Peyer's patch (tissue), 4 donors: ENCODE measurements around the gene C1QTNF9B. TPM values are rescaled to one million over a fixed set of nuclear protein-coding genes. Genes with fewer than 3 reads are reported as not detected.

ENCODE experiments used
- DNase-seq, 3 donors: peaks; one replicate each; pipeline ENCODE4 v3.0.0-alpha.2; 2017 to 2019
- H3K27ac ChIP-seq, 4 donors: fragments of 200-600 bp; sonication (generic); one replicate each; pipeline ENCODE4 v1.5.1; 2016 to 2019
- H3K27me3 ChIP-seq, 2 donors: fragments of 200-600 bp; sonication (generic); one replicate each; pipeline ENCODE4 v1.5.1; 2019
- H3K36me3 ChIP-seq, 3 donors: fragments of 200-600 bp; sonication (generic); one replicate each; pipeline ENCODE4 v1.5.1; 2016 to 2019
- H3K4me1 ChIP-seq, 4 donors: fragments of 200-600 bp; sonication (generic); one replicate each; pipeline ENCODE4 v1.5.1; 2016 to 2019
- H3K4me3 ChIP-seq, 4 donors: fragments of 200-600 bp; sonication (generic); 1 replicate in 3 of 4; 2 replicates in 1 of 4; pipeline ENCODE4 v1.5.1; 2016 to 2019; ENCODE audit warnings: mild to moderate bottlenecking in 1 of 4
- H3K9me3 ChIP-seq, 4 donors: fragments of 200-600 bp; sonication (generic); one replicate each; pipeline ENCODE4 v1.5.1; 2016 to 2019; ENCODE audit warnings: mild to moderate bottlenecking in 1 of 4
- CTCF ChIP-seq, 6 experiments: fragments of 450-650 bp in 4 of 6; fragments of 200-600 bp in 2 of 6; sonication (generic) in 1 of 6; IDR thresholded peaks; one replicate each; pipeline ENCODE4 v1.5.1; 2017 to 2019; ENCODE audit warnings: antibody characterized with exemption in 6 of 6, mild to moderate bottlenecking in 3 of 6, moderate library complexity in 1 of 6
- POLR2A ChIP-seq, 2 donors: fragments of 450-650 bp; IDR thresholded peaks; one replicate each; pipeline ENCODE4 v1.5.1; 2017; ENCODE audit warnings: antibody characterized with exemption in 2 of 2, mild to moderate bottlenecking in 2 of 2, moderate library complexity in 2 of 2
- total RNA-seq, 4 donors: library from RNA; depleted of rRNA; stranded (reverse); fragments of >200 nt; gene quantifications; one replicate each; pipeline ENCODE4 v1.1.0, GENCODE V29; 2016

The C1QTNF9B gene
- total RNA-seq, 4 donors from 2014 or later: 0.80 TPM; not detected in 3

- Histone ChIP-seq H3K4me3 (no peak overlapping the region), H3K27ac (no peak overlapping the region), H3K36me3 (no peaks in the 10 kb centered on the region), H3K9me3 (no peaks in the 10 kb centered on the region), H3K27me3 (no peaks in the 10 kb centered on the region), H3K4me1 (no peaks in the 10 kb centered on the region)
- no peak for DNase-seq
- TF ChIP-seq CTCF (IDR thresholded peaks at IDR 0.05) (no peak), POLR2A (IDR thresholded peaks at IDR 0.05) (no peak)
Measured at GRCh38 chr13:23928985-23929384, 31.7 kb upstream of the C1QTNF9B start.

GRCh38 chr13:23923031-23923430 is 25.7 kb upstream of the C1QTNF9B start:
- Histone ChIP-seq H3K9me3 (no peaks in the 10 kb centered on the region), H3K27ac (no peak overlapping the region), H3K4me3 (no peak overlapping the region), H3K27me3 (no peaks in the 10 kb centered on the region), H3K36me3 (no peaks in the 10 kb centered on the region), H3K4me1 (no peaks in the 10 kb centered on the region)
- DNase-seq: no peak
- TF ChIP-seq CTCF (IDR thresholded peaks at IDR 0.05): no peak
- no peak for TF ChIP-seq POLR2A (IDR thresholded peaks at IDR 0.05)

GRCh38 chr13:23922005-23922932 is 25.0 kb upstream of the C1QTNF9B start:
- no peaks in the 10 kb centered on the region for H3K27me3 ChIP-seq
- TF ChIP-seq POLR2A (IDR thresholded peaks at IDR 0.05) (no peak), CTCF (IDR thresholded peaks at IDR 0.05) (no peak)
- H3K27ac ChIP-seq: no peak overlapping the region
- no peaks in the 10 kb centered on the region for H3K9me3 ChIP-seq
- H3K4me1 ChIP-seq: no peaks in the 10 kb centered on the region
- H3K36me3 ChIP-seq: no peaks in the 10 kb centered on the region
- no peak for DNase-seq
- no peak overlapping the region for H3K4me3 ChIP-seq

GRCh38 chr13:23921451-23921888 is 24.2 kb upstream of the C1QTNF9B start:
- no peak for DNase-seq
- H3K36me3 ChIP-seq: no peaks in the 10 kb centered on the region
- no peaks in the 10 kb centered on the region for H3K9me3 ChIP-seq
- no peak overlapping the region for H3K4me3 ChIP-seq
- H3K27ac ChIP-seq: no peak overlapping the region
- TF ChIP-seq CTCF (IDR thresholded peaks at IDR 0.05) (peak in 5 of 6 experiments; percentile 50 to 79 (median 72)), POLR2A (IDR thresholded peaks at IDR 0.05) (no peak)
- H3K4me1 ChIP-seq: no peaks in the 10 kb centered on the region
- no peaks in the 10 kb centered on the region for H3K27me3 ChIP-seq

GRCh38 chr13:23919006-23919405 is 21.7 kb upstream of the C1QTNF9B start:
- Histone ChIP-seq H3K4me1 (no peaks in the 10 kb centered on the region), H3K27ac (no peak overlapping the region), H3K4me3 (no peak overlapping the region), H3K27me3 (no peaks in the 10 kb centered on the region), H3K36me3 (no peaks in the 10 kb centered on the region), H3K9me3 (no peaks in the 10 kb centered on the region)
- TF ChIP-seq CTCF (IDR thresholded peaks at IDR 0.05) (no peak), POLR2A (IDR thresholded peaks at IDR 0.05) (no peak)
- DNase-seq: no peak
